Measurements from ENCODE around the gene ATP4B. TPM values are rescaled to one million over a fixed set of nuclear protein-coding genes. Genes with fewer than 3 reads are reported as not detected.

Gene ATP4B
- total and polyA plus RNA-seq, 2 of the 8 experiments (the other 6 are each of a cell fraction or from before 2014, with no cell fraction given), result 0.05 TPM; not detected in 1

DNA sequence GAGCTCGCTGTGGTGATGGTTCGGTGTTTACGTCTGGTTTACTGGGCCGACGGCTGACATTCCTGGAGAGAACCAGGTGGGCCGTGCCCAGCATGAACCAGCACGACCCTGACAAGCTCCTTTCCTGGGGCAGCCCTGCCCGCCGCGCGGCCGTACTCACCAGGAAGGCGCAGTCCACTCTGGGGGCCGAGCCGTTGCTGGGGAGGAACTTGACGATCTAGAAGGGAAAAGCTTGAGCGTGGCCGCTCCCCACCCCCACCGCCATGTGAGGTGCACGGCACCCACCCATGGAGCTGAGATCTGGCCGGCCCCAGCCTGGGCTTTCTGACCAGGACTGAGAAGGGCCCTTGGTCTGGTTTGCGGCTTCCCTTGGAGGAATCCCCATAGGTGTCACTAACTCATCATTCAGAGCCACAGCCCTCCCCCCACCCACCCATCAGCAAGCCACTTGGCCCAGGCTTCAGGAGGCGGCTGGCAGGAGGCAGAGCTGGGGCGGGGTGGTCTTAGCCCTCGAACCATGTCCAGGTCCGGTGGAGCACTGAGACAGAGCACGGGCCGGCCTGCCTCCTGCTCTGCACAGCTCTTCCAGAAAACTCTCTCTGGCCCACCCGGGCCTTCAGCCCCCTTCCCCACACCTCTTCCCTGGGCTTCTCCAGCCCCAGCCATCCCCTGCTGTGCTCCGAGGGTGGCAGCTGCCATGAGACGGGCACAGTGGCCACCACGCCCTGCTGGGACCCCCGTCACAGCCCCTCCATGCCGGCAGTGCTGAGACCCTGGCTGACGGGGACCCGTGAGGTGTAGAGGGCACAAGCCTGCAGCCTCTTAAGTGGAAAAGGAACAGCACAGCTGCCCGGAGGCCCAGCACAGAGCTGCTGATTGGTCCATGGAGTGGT is 6.2 kb downstream of the ATP4B start:
- no peak overlapping the region for H3K14ac ChIP-seq (ENCODE audit: insufficient read length)
- H3K9ac ChIP-seq (replicated peaks in 1 of 4; ENCODE audit: extremely low read depth in 1 of 4, low read depth in 3 of 4, low read length in 3 of 4), result no peak overlapping the region
- no peak overlapping the region for H3K27ac ChIP-seq (ENCODE audit: low read depth, low read length)
- ChIA-PET CTCF (ENCODE audit: partially characterized antibody) (interaction anchor here (1.0 to 2.6 kb wide), 4 partner anchors 10 to 165 kb away, joined by 3 to 9 read pairs (median 3); no protein-coding TSS in a partner anchor), POLR2A (ENCODE audit: partially characterized antibody) (interaction anchor here (0.7 to 1.7 kb wide), 3 partner anchors 9 to 37 kb away, joined by 3 read pairs; no protein-coding TSS in a partner anchor)
- no peaks in the 10 kb centered on the region for H3K79me1 ChIP-seq (ENCODE audit: low read depth, low read length)
- no peaks in the 10 kb centered on the region for H3K27me3 ChIP-seq (replicated peaks in 1 of 4; ENCODE audit: control insufficient read depth in 3 of 4, extremely low read depth in 1 of 4, insufficient read depth in 3 of 4, low read length in 3 of 4)
- no peak overlapping the region for H4K91ac ChIP-seq (replicated peaks; ENCODE audit: insufficient read length, low read length)
- H4K5ac ChIP-seq (ENCODE audit: insufficient read length, low read depth, low read length), result no peak overlapping the region
- H4K20me1 ChIP-seq (replicated peaks in 1 of 2; ENCODE audit: control insufficient read depth in 1 of 2, insufficient read depth in 2 of 2, low read length in 2 of 2), result no peaks in the 10 kb centered on the region
- FAIRE-seq, result no peak
- no peak overlapping the region for H2AK5ac ChIP-seq (ENCODE audit: low read depth, low read length)
- H4K8ac ChIP-seq (ENCODE audit: extremely low read depth, insufficient read depth, low read length), result no peak overlapping the region
- no peaks in the 10 kb centered on the region for H3K36me3 ChIP-seq (ENCODE audit: control insufficient read depth in 2 of 4, insufficient read depth in 4 of 4, low read length in 3 of 4)
- no peaks in the 10 kb centered on the region for H3K23me2 ChIP-seq (ENCODE audit: low read depth, low read length)
- no peak for DNase-seq (ENCODE audit: low read depth in 1 of 2, low spot score in 2 of 2)
- WGBS, 2 experiments (ENCODE audit: extremely low coverage in 1 of 2, insufficient coverage in 1 of 2, insufficient read length in 1 of 2, insufficient replicate concordance in 2 of 2, low coverage in 1 of 2, low lambda C conversion rate in 2 of 2, missing lambda C conversion rate in 1 of 2), result 90% methylated on average over 36 of the region's 37 CpGs; no CpG with 5 or more reads in 1 of the 2 experiments
- H3K9me3 ChIP-seq (ENCODE audit: insufficient read depth in 2 of 2, low read depth in 1 of 2, low read length in 1 of 2), result peaks cover 0 to 5% of the 10 kb centered on the region in 2 experiments; a peak in 1 of 4 replicates
- H2AFZ ChIP-seq (ENCODE audit: low read length), result no peak overlapping the region
- H2BK15ac ChIP-seq (ENCODE audit: low read length), result no peak overlapping the region
- H2BK12ac ChIP-seq (ENCODE audit: low read depth, low read length), result no peak overlapping the region; the same call in 1 of the 2 replicates
- H3K4ac ChIP-seq (replicated peaks; ENCODE audit: insufficient read length, low read depth, low read length), result no peak overlapping the region
- H3K56ac ChIP-seq (replicated peaks; ENCODE audit: insufficient read length, low read depth, low read length), result no peak overlapping the region
- no peak overlapping the region for H2BK5ac ChIP-seq (ENCODE audit: low read depth, low read length)
- H3K18ac ChIP-seq (ENCODE audit: extremely low read depth, low read length), result no peak overlapping the region
- no peak overlapping the region for H3K23ac ChIP-seq (ENCODE audit: insufficient read length)
- no peak overlapping the region for H2BK120ac ChIP-seq (replicated peaks; ENCODE audit: low read depth, low read length)
- no peak overlapping the region for H3K4me3 ChIP-seq (ENCODE audit: extremely low read depth in 1 of 4, insufficient read depth in 2 of 4, low read depth in 3 of 4, low read length in 4 of 4)
- H3K4me1 ChIP-seq (replicated peaks in 1 of 4; ENCODE audit: control insufficient read depth in 3 of 4, insufficient read depth in 4 of 4, low read length in 3 of 4), result no peaks in the 10 kb centered on the region
- no peak overlapping the region for H3K4me2 ChIP-seq (ENCODE audit: insufficient read depth in 1 of 2, low read depth in 2 of 2, low read length in 2 of 2)
- no peaks in the 10 kb centered on the region for H3K79me2 ChIP-seq (ENCODE audit: control insufficient read depth in 1 of 2, insufficient read depth in 2 of 2, low read length in 2 of 2)
- H2BK20ac ChIP-seq (ENCODE audit: low read length), result no peak overlapping the region
- TF ChIP-seq TAF7 (optimal IDR thresholded peaks at IDR 0.05; ENCODE audit: borderline replicate concordance, low read depth, low read length) (no peak), TEAD4 (IDR thresholded peaks at IDR 0.05; ENCODE audit: low read depth, low read length) (no peak), MAFK (IDR thresholded peaks at IDR 0.05; ENCODE audit: low read depth, low read length) (no peak), SP2 (IDR thresholded peaks at IDR 0.05; ENCODE audit: low read length) (no peak), ASH2L (IDR thresholded peaks at IDR 0.05; ENCODE audit: low read length) (no peak), SP1 (IDR thresholded peaks at IDR 0.05; ENCODE audit: low read depth, low read length) (no peak), RAD21 (IDR thresholded peaks at IDR 0.05 in 1 of 2, conservative IDR thresholded peaks at IDR 0.05 in 1 of 2; ENCODE audit: low read depth in 2 of 2, low read length in 2 of 2) (no peak), SAP30 (IDR thresholded peaks at IDR 0.05; ENCODE audit: insufficient read depth, insufficient replicate concordance, low read length) (no peak), RXRA (IDR thresholded peaks at IDR 0.05; ENCODE audit: insufficient read depth, low read depth, low read length) (no peak), BCL11A (IDR thresholded peaks at IDR 0.05; ENCODE audit: low read depth in 2 of 2, low read length in 2 of 2) (no peak)
- TF ChIP-seq, protein P1, sequence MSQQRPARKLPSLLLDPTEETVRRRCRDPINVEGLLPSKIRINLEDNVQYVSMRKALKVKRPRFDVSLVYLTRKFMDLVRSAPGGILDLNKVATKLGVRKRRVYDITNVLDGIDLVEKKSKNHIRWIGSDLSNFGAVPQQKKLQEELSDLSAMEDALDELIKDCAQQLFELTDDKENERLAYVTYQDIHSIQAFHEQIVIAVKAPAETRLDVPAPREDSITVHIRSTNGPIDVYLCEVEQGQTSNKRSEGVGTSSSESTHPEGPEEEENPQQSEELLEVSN (IDR thresholded peaks at IDR 0.05), result no peak

All from H1 (cell line).